Astrocyte of the cerebellum (primary cell): ENCODE data around the gene ITIH5.
"Not testable (repeated sequence)": the region's sequence is repeated elsewhere in the genome, so short reads cannot be mapped to it uniquely, and the experiment has no call there.

ENCODE experiments used
- DNase-seq: peaks from one replicate; pipeline ENCODE4 v3.0.0-alpha.2; 2011; ENCODE audit warnings: low read depth
- H3K4me3 ChIP-seq: 2 replicates; pipeline ENCODE4 v1.5.1; 2011; ENCODE audit warnings: mild to moderate bottlenecking, low read depth, low read length, moderate library complexity
- CTCF ChIP-seq: IDR thresholded peaks from 2 replicates; pipeline ENCODE4 v1.5.1; 2012; ENCODE audit warnings: low read length, low read depth, moderate library complexity, mild to moderate bottlenecking; ENCODE audit errors: missing control alignments
- in situ Hi-C: cut with HindIII; loops from 2 replicates; pipeline ENCODE4 v1.10.0; 2017; ENCODE audit warnings: low sequenced_read_pairs

The ITIH5 gene

GRCh38 chr10:7665767-7666166 lies 999 bp downstream of the ITIH5 start:
- in situ Hi-C loops: no loop called here
- TF ChIP-seq CTCF: no peak
- DNase-seq: no peak
- H3K4me3 ChIP-seq: no peak overlapping the region

GRCh38 chr10:7664707-7665106 lies 2.1 kb downstream of the ITIH5 start:
- no peak overlapping the region for H3K4me3 ChIP-seq
- in situ Hi-C loops: no loop called here
- no peak for TF ChIP-seq CTCF
- DNase-seq: no peak

GRCh38 chr10:7662522-7662921 lies 4.2 kb downstream of the ITIH5 start:
- no peak overlapping the region for H3K4me3 ChIP-seq
- no peak for DNase-seq
- in situ Hi-C loops: no loop called here
- TF ChIP-seq CTCF: no peak

- DNase-seq: no peak
- no peak for TF ChIP-seq CTCF
- no peak overlapping the region for H3K4me3 ChIP-seq
- in situ Hi-C loops: no loop called here
Observed at GRCh38 chr10:7659560-7659959, 7.2 kb downstream of the ITIH5 start.

GRCh38 chr10:7657552-7657951 lies 9.2 kb downstream of the ITIH5 start:
- no peak for TF ChIP-seq CTCF
- DNase-seq: no peak
- in situ Hi-C loops: no loop called here
- H3K4me3 ChIP-seq: no peak overlapping the region

GRCh38 chr10:7657079-7657478 lies 9.7 kb downstream of the ITIH5 start:
- in situ Hi-C loops, H3K4me3 ChIP-seq, DNase-seq: not testable (repeated sequence)

GRCh38 chr10:7651853-7652470 lies 14.8 kb downstream of the ITIH5 start:
- TF ChIP-seq CTCF: no peak
- no peak overlapping the region for H3K4me3 ChIP-seq
- no peak for DNase-seq
- in situ Hi-C loops: no loop called here
